ENCODE results near the gene CHTF18. TPM values are rescaled to one million over a fixed set of nuclear protein-coding genes. Genes with fewer than 3 reads are reported as not detected.

CHTF18 gene
- total and polyA plus RNA-seq, 8 donors = 18.8 to 35.5 (median 24.4) TPM

DNA sequence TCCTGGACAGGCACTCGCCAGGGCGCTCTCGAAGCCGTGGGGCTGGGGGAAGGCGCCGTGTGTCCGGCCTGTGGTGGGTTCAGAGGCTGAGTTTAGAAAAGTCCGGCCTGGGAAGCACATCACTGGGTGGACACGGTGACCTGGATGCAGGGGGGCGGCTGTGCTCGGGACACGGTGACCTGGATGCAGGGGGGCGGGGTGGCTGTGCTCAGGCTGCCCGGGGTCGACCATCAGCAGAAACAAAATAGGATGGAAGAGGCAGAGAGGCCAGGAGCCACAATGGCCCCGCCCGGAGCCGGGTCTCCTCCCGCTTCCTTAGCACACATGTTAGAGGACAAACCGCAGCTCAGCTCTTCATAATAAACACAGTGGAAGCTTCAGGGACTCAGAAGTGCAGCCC, 55.4 kb downstream of the CHTF18 start:
- DNase-seq = peak in 1 of 4 donors; percentile 66

GRCh38 chr16:844638-845350, 56.4 kb downstream of the CHTF18 start:
- intact Hi-C loops (cut with DNase I) = no loop called here
- peaks cover 0 to 20% of the 10 kb centered on the region in 2 donors for H3K27me3 ChIP-seq
- DNase-seq (peak in 1 of 4 donors; percentile 81), ATAC-seq (no peak)
- peaks cover 0 to 8% of the 10 kb centered on the region in 2 donors for H3K9me3 ChIP-seq
- no peaks in the 10 kb centered on the region for H3K36me3 ChIP-seq
- H3K4me1 ChIP-seq = no peaks in the 10 kb centered on the region
- H3K27ac ChIP-seq = no peak overlapping the region
- TF ChIP-seq, protein P1, sequence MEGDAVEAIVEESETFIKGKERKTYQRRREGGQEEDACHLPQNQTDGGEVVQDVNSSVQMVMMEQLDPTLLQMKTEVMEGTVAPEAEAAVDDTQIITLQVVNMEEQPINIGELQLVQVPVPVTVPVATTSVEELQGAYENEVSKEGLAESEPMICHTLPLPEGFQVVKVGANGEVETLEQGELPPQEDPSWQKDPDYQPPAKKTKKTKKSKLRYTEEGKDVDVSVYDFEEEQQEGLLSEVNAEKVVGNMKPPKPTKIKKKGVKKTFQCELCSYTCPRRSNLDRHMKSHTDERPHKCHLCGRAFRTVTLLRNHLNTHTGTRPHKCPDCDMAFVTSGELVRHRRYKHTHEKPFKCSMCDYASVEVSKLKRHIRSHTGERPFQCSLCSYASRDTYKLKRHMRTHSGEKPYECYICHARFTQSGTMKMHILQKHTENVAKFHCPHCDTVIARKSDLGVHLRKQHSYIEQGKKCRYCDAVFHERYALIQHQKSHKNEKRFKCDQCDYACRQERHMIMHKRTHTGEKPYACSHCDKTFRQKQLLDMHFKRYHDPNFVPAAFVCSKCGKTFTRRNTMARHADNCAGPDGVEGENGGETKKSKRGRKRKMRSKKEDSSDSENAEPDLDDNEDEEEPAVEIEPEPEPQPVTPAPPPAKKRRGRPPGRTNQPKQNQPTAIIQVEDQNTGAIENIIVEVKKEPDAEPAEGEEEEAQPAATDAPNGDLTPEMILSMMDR (IDR thresholded peaks at IDR 0.05) = no peak
- H3K4me3 ChIP-seq = no peak overlapping the region

More for the DNA sequence above, 55.4 kb downstream of the CHTF18 start:
- H3K4me1 ChIP-seq = no peaks in the 10 kb centered on the region
- peaks cover 0 to 8% of the 10 kb centered on the region in 2 donors for H3K9me3 ChIP-seq
- H3K27me3 ChIP-seq = peaks cover 0 to 30% of the 10 kb centered on the region in 2 donors
- H3K4me3 ChIP-seq = no peak overlapping the region
- TF ChIP-seq, protein P1 (IDR thresholded peaks at IDR 0.05) = no peak
- ATAC-seq = no peak
- H3K36me3 ChIP-seq = no peaks in the 10 kb centered on the region
- H3K27ac ChIP-seq = no peak overlapping the region
- intact Hi-C loops (cut with DNase I) = no loop called here

DNA sequence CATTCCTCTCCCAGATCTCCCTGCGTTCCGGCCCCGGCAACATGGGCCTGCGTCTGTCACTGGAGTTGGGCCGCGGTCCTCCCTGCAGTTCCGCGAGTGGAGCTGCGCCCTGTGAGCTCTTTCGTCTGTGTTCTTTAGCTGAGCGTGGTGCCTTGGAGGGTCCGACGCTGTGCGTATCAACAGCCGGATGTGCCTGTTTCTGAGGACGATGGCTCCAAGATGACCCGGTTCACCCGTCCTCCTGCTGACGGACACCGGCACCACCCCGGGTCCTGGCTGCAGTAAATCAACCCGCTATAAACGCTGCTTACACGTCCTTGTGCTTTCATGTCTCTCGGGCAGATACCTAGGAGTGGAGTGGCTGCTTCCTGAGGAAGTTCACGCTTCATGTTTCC, 56.9 kb downstream of the CHTF18 start:
- Histone ChIP-seq H3K27me3 (peaks cover 0 to 15% of the 10 kb centered on the region in 2 donors), H3K36me3 (no peaks in the 10 kb centered on the region), H3K4me1 (no peaks in the 10 kb centered on the region), H3K4me3 (no peak overlapping the region), H3K27ac (no peak overlapping the region), H3K9me3 (peaks cover 0 to 8% of the 10 kb centered on the region in 2 donors)
- DNase-seq (peak in 1 of 4 donors; percentile 66), ATAC-seq (no peak)
- intact Hi-C loops (cut with DNase I) = no loop called here
- TF ChIP-seq, protein P1 (IDR thresholded peaks at IDR 0.05) = no peak

GRCh38 chr16:847151-847550, 58.7 kb downstream of the CHTF18 start:
- ATAC-seq (no peak), DNase-seq (no peak)
- H3K27ac ChIP-seq = no peak overlapping the region
- TF ChIP-seq, protein P1 (IDR thresholded peaks at IDR 0.05) = no peak
- H3K4me3 ChIP-seq = no peak overlapping the region
- H3K4me1 ChIP-seq = no peaks in the 10 kb centered on the region
- H3K9me3 ChIP-seq = peaks cover 0 to 26% of the 10 kb centered on the region in 2 donors
- no peaks in the 10 kb centered on the region for H3K27me3 ChIP-seq
- intact Hi-C loops (cut with DNase I) = no loop called here
- H3K36me3 ChIP-seq = no peaks in the 10 kb centered on the region

Small RNAs within 50 kb of the gene (microRNA-seq; reads per million reads assigned to microRNA genes)
- gene MIR662 = 0.17 to 0.82 reads per million in 2 donors

Other genes starting within 250 kb of the CHTF18 start
- gene PRR35, start 228.2 kb upstream of the CHTF18 start, total RNA-seq = not detected
- gene PRR35, start 228.2 kb upstream of the CHTF18 start, polyA plus RNA-seq (ENCODE audit: insufficient read length in 6 of 6) = under 1 TPM in 1 of 6 donors, not detected in 5; 0.06 TPM
- gene NHLRC4, start 221.6 kb upstream of the CHTF18 start, total RNA-seq = 1 to 10 TPM in 1 of 2 donors, under 1 TPM in 1; 0.99 to 2.0 TPM
- 1 to 10 TPM; 2.2 to 3.4 (median 3.1) TPM for gene NHLRC4, start 221.6 kb upstream of the CHTF18 start, polyA plus RNA-seq (ENCODE audit: insufficient read length in 6 of 6)
- 10 to 100 TPM; 51.0 to 68.5 TPM for gene PIGQ, start 218.7 kb upstream of the CHTF18 start, total RNA-seq
- gene PIGQ, start 218.7 kb upstream of the CHTF18 start, polyA plus RNA-seq (ENCODE audit: insufficient read length in 6 of 6) = 10 to 100 TPM; 32.9 to 46.2 (median 36.8) TPM
- 10 to 100 TPM; 32.1 to 32.9 TPM for gene RAB40C, start 198.6 kb upstream of the CHTF18 start, total RNA-seq
- 10 to 100 TPM; 17.6 to 31.1 (median 22.4) TPM for gene RAB40C, start 198.6 kb upstream of the CHTF18 start, polyA plus RNA-seq (ENCODE audit: insufficient read length in 6 of 6)
- 1 to 10 TPM in 1 of 2 donors, under 1 TPM in 1; 0.58 to 1.4 TPM for gene WFIKKN1, start 157.6 kb upstream of the CHTF18 start, total RNA-seq
- gene WFIKKN1, start 157.6 kb upstream of the CHTF18 start, polyA plus RNA-seq (ENCODE audit: insufficient read length in 6 of 6) = under 1 TPM; 0.11 to 0.85 (median 0.41) TPM
- 10 to 100 TPM; 69.3 to 70.4 TPM for gene METTL26, start 152.3 kb upstream of the CHTF18 start, total RNA-seq
- gene METTL26, start 152.3 kb upstream of the CHTF18 start, polyA plus RNA-seq (ENCODE audit: insufficient read length in 6 of 6) = 10 to 100 TPM; 37.2 to 59.4 (median 49.5) TPM
- gene MCRIP2, start 146.8 kb upstream of the CHTF18 start, total RNA-seq = 10 to 100 TPM; 41.5 to 42.5 TPM
- gene MCRIP2, start 146.8 kb upstream of the CHTF18 start, polyA plus RNA-seq (ENCODE audit: insufficient read length in 6 of 6) = 10 to 100 TPM in 3 of 6 donors, 1 to 10 TPM in 3; 6.8 to 14.5 (median 9.8) TPM
- 10 to 100 TPM; 27.3 to 41.3 TPM for gene WDR90, start 139.3 kb upstream of the CHTF18 start, total RNA-seq
- gene WDR90, start 139.3 kb upstream of the CHTF18 start, polyA plus RNA-seq (ENCODE audit: insufficient read length in 6 of 6) = 10 to 100 TPM; 39.1 to 63.0 (median 44.4) TPM
- gene RHOT2, start 120.5 kb upstream of the CHTF18 start, total RNA-seq = 10 to 100 TPM; 75.9 to 87.2 TPM
- gene RHOT2, start 120.5 kb upstream of the CHTF18 start, polyA plus RNA-seq (ENCODE audit: insufficient read length in 6 of 6) = 100 to 1,000 TPM in 1 of 6 donors, 10 to 100 TPM in 5; 59.8 to 104 (median 69.0) TPM
- gene RHBDL1, start 112.9 kb upstream of the CHTF18 start, total RNA-seq = 1 to 10 TPM; 2.3 to 4.3 TPM
- gene RHBDL1, start 112.9 kb upstream of the CHTF18 start, polyA plus RNA-seq (ENCODE audit: insufficient read length in 6 of 6) = 1 to 10 TPM in 1 of 6 donors, under 1 TPM in 5; 0.45 to 1.9 (median 0.74) TPM
- gene STUB1, start 108.2 kb upstream of the CHTF18 start, total RNA-seq = 100 to 1,000 TPM in 1 of 2 donors, 10 to 100 TPM in 1; 93.9 to 103 TPM
- gene STUB1, start 108.2 kb upstream of the CHTF18 start, polyA plus RNA-seq (ENCODE audit: insufficient read length in 6 of 6) = 100 to 1,000 TPM in 4 of 6 donors, 10 to 100 TPM in 2; 92.9 to 143 (median 119) TPM
- gene JMJD8, start 104.3 kb upstream of the CHTF18 start, total RNA-seq = 10 to 100 TPM; 68.9 to 72.6 TPM
- gene JMJD8, start 104.3 kb upstream of the CHTF18 start, polyA plus RNA-seq (ENCODE audit: insufficient read length in 6 of 6) = 10 to 100 TPM; 41.7 to 53.0 (median 43.7) TPM
- gene WDR24, start 98.2 kb upstream of the CHTF18 start, total RNA-seq = 10 to 100 TPM; 11.7 to 14.2 TPM
- gene WDR24, start 98.2 kb upstream of the CHTF18 start, polyA plus RNA-seq (ENCODE audit: insufficient read length in 6 of 6) = 10 to 100 TPM in 5 of 6 donors, 1 to 10 TPM in 1; 9.4 to 14.3 (median 11.0) TPM
- gene FBXL16, start 82.8 kb upstream of the CHTF18 start, total RNA-seq = 1 to 10 TPM in 1 of 2 donors, under 1 TPM in 1; 0.50 to 5.7 TPM
- gene FBXL16, start 82.8 kb upstream of the CHTF18 start, polyA plus RNA-seq (ENCODE audit: insufficient read length in 6 of 6) = 1 to 10 TPM in 1 of 6 donors, under 1 TPM in 5; 0.48 to 1.1 (median 0.72) TPM
- 10 to 100 TPM; 37.0 to 57.3 TPM for gene METRN, start 73.5 kb upstream of the CHTF18 start, total RNA-seq
- gene METRN, start 73.5 kb upstream of the CHTF18 start, polyA plus RNA-seq (ENCODE audit: insufficient read length in 6 of 6) = 10 to 100 TPM in 3 of 6 donors, 1 to 10 TPM in 3; 9.3 to 22.5 (median 11.1) TPM
- 10 to 100 TPM; 45.8 to 52.9 TPM for gene ANTKMT, start 67.5 kb upstream of the CHTF18 start, total RNA-seq
- gene ANTKMT, start 67.5 kb upstream of the CHTF18 start, polyA plus RNA-seq (ENCODE audit: insufficient read length in 6 of 6) = 10 to 100 TPM in 3 of 6 donors, 1 to 10 TPM in 3; 7.7 to 18.5 (median 11.1) TPM
- gene CCDC78, start 62.2 kb upstream of the CHTF18 start, total RNA-seq = 10 to 100 TPM in 1 of 2 donors, under 1 TPM in 1; 0.96 to 13.7 TPM
- gene CCDC78, start 62.2 kb upstream of the CHTF18 start, polyA plus RNA-seq (ENCODE audit: insufficient read length in 6 of 6) = 1 to 10 TPM; 1.8 to 8.9 (median 8.6) TPM
- 1 to 10 TPM; 8.7 to 9.9 TPM for gene HAGHL, start 61.5 kb upstream of the CHTF18 start, total RNA-seq
- 1 to 10 TPM; 2.4 to 7.7 (median 3.6) TPM for gene HAGHL, start 61.5 kb upstream of the CHTF18 start, polyA plus RNA-seq (ENCODE audit: insufficient read length in 6 of 6)
- 10 to 100 TPM; 26.7 to 28.2 TPM for gene CIAO3, start 47.6 kb upstream of the CHTF18 start, total RNA-seq
- gene CIAO3, start 47.6 kb upstream of the CHTF18 start, polyA plus RNA-seq (ENCODE audit: insufficient read length in 6 of 6) = 10 to 100 TPM; 17.2 to 27.2 (median 20.4) TPM
- gene MSLN, start 27.9 kb upstream of the CHTF18 start, total RNA-seq = 100 to 1,000 TPM in 1 of 2 donors, 10 to 100 TPM in 1; 55.5 to 464 TPM
- gene MSLN, start 27.9 kb upstream of the CHTF18 start, polyA plus RNA-seq (ENCODE audit: insufficient read length in 6 of 6) = 10 to 100 TPM; 14.5 to 29.0 (median 18.4) TPM
- 10 to 100 TPM; 12.6 to 21.0 TPM for gene RPUSD1, start 239 bp upstream of the CHTF18 start, total RNA-seq
- gene RPUSD1, start 239 bp upstream of the CHTF18 start, polyA plus RNA-seq (ENCODE audit: insufficient read length in 6 of 6) = 10 to 100 TPM in 4 of 6 donors, 1 to 10 TPM in 2; 8.6 to 13.9 (median 11.4) TPM
- gene GNG13, start 12.1 kb downstream of the CHTF18 start, total RNA-seq = not detected
- gene GNG13, start 12.1 kb downstream of the CHTF18 start, polyA plus RNA-seq (ENCODE audit: insufficient read length in 6 of 6) = under 1 TPM in 2 of 6 donors, not detected in 4; 0.17 to 0.27 TPM
- 10 to 100 TPM; 15.5 to 21.7 TPM for gene LMF1, start 182.4 kb downstream of the CHTF18 start, total RNA-seq
- 10 to 100 TPM; 16.3 to 23.1 (median 20.4) TPM for gene LMF1, start 182.4 kb downstream of the CHTF18 start, polyA plus RNA-seq (ENCODE audit: insufficient read length in 6 of 6)
- under 1 TPM; 0.26 to 0.50 TPM for gene SOX8, start 193.2 kb downstream of the CHTF18 start, total RNA-seq
- 1 to 10 TPM; 2.2 to 4.1 (median 2.8) TPM for gene SOX8, start 193.2 kb downstream of the CHTF18 start, polyA plus RNA-seq (ENCODE audit: insufficient read length in 6 of 6)